RCC 7860 (cell line): Measurements from ENCODE around the gene FOXN4.

Experiments used
- DNase-seq: peaks from one replicate; pipeline ENCODE4 v3.0.0-alpha.2; 2015; ENCODE audit warnings: low spot score
- FAIRE-seq: peaks from 2 replicates; lab custom pipeline; 2012; peaks lifted over from hg19 to GRCh38; lab: Jason Lieb, UNC

The FOXN4 gene

DNA sequence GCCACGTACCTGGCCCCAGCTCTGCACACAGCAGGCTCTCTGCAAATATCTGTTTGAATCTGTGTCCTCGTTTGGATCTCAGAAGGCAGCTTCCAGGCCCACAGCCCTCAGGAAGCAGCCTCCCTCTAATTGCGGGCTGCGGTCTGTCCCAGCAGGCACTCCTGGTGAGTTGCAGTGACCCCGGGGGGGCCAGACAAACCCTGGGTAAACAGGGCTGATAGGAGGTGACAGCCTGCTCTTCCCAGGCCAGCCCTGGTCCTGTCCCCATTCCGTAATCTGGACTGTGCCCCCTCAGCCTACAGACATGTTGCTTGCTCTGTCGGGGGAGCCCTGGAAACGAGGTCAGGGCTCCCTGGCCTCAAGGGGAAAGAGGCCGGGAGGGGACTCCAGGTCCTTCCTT is 2.0 kb downstream of the FOXN4 start:
- DNase-seq (no peak), FAIRE-seq (no peak)

DNA sequence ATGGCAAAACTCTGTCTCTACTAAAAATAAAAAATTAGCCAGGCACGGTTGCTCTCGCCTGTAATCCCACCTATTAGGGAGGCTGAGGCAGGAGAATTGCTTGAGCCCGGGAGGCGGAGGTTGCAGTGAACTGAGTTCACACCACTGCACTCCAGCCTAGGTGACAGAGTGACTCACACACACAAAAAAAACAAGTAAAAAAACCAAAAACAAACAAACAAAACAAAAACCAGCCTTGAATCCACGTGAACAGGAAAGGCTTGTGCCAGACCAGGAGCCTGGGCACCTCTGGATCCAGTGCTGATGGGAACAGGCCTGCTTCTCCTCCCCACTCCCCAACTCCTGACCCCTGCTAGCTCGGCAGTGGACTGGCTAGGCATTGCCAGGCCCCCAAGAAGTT is 3.5 kb downstream of the FOXN4 start:
- FAIRE-seq: no peak

DNA sequence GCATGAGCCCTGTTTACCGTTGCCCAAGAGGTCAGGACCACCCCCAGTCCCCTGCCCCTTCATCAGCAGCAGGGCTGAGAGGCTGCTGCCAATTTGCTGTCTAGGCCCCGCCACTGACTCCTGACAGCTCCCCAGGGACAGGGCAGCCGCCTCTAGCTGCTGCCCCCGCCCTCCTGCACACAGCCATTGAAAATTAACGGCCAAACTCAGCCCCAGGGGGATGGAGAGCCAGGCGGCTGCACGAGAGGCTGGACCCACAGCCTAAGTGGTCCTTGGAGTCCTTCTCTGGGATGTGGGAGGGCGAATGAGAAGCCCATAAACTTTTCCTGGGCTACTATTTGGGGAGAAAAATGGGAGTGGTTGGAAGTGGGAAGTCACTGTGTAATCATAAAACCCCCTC is 4.6 kb downstream of the FOXN4 start:
- no peak for DNase-seq
- no peak for FAIRE-seq

More for the DNA sequence above, 3.5 kb downstream of the FOXN4 start:
- no peak for DNase-seq

DNA sequence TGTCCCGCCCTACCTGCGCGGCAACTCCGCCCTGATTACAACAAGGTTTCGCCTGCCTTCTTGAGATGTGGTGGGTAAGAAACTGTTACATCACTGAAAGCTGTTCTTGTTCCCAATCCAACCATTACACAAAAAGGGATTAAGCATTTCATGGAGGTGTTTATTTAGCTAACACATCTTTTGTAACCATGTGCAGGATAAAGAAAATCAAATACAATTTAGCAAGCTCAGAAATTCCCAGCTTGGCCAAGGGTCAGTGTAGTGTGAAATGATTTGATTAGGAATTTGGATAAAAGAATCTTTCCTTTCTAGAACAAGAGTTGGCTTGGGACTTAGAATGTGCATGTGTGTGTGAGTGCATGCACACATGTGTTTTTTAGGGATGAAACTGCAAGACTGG is 6.3 kb downstream of the FOXN4 start:
- DNase-seq (no peak), FAIRE-seq (no peak)

DNA sequence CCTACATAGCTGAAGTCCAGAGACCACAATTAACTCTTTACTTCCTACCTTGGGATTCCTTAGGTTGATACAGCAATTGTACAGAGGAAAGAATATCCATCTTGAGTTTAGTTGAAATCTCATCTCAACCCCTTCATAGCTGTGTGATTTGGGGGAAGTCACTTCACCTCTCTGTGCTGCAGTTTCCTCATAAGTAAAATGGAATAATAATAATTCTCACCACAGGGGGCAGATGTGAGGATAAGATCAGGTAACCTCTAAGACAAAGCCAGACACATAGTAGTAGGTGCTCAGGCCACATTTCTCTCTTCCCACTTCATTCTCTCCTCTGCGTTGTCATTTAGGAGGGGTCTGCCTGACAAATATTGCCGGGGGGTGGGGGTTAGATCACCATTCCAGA is 6.7 kb downstream of the FOXN4 start:
- DNase-seq (no peak), FAIRE-seq (no peak)

DNA sequence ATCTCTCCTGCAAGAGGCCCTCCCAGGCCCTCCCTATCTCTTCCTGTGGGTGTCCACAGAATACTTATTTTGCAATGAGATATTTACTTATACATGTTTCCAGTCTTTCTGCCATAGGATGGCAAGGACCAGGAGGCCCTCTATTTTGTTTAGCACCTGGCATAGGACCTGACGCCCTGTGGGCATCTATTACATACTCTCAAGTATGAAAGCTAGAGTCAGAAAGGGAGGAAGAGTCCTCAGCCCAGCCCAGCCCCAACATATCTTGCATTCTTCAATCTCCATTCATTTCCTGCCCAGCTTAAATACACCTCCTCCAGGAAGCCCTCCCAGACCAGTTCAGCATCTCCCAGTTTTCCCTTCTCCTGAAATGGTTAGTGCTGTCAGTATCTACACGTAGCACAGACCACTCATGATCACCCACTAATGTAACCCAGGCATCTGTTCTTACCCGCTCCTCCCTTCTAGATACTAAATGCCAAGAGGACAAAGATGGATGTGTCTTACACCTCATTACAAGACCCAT is 7.4 kb downstream of the FOXN4 start:
- FAIRE-seq (no peak), DNase-seq (no peak)

DNA sequence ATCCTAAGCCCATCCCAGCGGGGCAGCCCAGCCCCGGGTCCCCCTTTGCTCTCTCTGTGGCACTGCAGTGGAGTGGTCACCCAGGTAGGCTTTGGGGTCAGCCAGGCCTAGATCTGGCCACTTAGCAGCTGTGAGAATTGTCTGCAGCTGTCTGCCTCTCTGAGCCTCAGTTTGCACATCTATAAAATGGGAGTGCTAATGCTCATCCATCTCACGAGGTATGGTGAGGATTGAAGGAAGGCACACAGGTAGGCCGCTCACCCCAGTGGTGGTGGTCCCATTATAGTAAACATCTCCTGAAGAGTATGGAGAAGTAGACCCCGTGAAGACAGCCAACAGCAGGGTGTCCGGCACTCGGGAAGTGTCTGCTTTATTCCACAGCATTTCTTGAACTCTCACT is 9.2 kb downstream of the FOXN4 start:
- no peak for FAIRE-seq
- no peak for DNase-seq

DNA sequence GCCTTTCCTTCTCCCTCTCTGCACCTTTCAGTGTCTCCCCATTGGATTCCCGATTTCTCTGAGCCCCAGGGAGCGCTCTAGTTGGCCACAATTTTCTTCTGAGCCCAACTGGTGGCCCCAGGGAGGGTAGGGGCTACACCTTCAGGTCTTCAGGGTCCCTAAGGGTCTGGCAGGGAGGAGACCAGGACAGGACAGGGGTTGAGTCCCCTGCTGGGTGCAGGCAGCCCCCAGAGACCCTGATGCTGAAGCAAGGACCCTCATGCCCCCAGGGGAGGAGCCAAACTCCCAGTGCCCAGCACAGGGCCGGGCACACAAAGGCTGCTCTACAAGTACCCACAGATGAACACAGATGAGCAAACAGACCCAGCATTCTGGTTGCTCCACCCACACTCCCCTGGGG is 12.7 kb downstream of the FOXN4 start:
- DNase-seq (no peak), FAIRE-seq (no peak)

DNA sequence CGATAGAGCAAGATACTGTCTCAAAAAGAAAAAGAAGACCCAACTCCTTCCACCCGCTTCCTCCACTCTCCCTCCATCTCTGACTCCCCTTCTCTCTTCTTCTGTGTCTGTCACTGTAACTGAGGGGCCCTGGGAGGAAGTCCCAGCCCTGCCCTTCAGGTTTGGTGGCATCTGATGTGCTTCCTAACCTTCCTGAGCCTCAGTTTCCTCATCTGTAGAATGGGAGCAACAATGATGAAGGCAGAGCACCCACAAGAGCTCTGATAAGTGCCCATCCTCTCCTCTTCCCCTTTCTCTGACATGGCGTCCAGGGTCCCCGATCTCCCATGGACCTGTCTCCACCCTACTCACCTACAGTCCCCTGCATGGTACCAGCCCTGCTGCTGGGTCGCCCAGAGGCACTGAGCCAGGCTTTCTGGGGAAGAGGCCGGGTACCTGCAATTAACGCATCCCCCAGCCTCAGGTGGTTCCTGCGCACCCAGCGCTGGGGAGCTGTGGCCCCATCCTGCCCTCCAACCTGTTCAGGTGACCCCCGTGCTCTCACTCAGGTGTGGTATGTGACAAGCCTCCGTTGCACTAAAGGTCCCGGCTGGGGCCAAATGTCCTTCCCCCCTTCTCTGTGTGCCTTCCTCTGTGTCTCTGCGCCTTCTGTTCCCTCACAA is 13.2 kb downstream of the FOXN4 start:
- DNase-seq: no peak
- FAIRE-seq: no peak

DNA sequence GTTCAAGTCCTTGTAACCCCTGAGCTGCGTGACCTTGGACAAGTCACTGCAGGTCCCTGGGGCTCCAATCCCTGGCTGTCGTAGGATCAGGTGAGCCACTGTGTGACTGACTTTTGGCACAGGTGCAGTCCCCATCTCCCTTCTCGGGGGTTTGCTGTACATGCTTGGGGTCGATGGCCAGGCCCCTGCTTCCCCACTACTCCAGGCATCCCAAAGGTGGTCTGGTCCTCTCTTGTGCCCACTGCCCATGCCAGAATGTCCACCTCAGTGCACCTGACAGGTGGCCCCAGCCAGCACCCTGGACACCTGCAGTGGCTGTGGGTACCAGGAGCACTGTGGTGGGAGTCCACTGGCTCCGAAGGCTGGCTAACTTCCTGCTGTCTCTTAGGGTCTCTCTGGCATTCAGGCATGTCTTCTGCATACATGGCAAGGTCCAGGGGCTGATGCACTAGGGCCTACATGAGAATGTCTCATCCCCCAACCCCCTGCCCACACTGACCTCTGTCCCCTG is 14.7 kb downstream of the FOXN4 start:
- FAIRE-seq (no peak), DNase-seq (no peak)

DNA sequence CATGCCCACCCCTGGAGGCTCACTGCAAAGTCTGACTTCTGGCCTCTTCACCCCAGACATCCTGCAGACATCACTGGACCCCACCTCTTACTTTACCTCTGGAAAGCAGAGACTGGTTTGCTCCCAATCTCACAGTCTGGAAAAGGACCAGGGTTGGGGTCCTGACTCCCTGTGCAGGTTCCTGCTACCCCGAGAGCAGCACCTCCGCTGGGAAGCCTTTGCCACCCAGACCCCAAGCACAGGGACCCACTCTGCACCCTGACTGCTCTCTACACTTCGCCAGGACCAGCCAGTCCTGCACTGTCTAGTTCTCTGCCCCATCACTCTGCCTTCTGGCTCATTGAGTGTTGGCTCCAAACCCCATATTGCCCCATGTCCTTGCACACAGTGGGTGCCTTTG is 16.0 kb downstream of the FOXN4 start:
- DNase-seq: no peak
- no peak for FAIRE-seq

DNA sequence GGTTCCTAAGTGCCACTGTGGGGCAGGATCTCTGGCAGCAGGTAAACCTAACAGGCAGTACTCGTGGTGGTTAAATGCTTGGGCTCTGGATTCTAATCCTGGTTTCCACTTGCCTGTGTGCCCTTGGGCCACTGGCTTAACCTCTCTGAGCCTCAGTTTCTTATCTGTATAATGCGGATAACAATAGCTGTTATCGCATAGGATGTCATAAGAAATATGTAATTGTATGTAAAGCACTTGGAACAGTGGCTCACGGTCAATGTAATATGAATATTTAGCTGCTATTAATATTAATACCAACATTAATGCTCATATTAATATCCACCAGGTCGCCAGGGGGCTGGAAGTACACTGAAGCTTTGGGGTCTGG is 16.8 kb downstream of the FOXN4 start:
- DNase-seq (no peak), FAIRE-seq (no peak)

DNA sequence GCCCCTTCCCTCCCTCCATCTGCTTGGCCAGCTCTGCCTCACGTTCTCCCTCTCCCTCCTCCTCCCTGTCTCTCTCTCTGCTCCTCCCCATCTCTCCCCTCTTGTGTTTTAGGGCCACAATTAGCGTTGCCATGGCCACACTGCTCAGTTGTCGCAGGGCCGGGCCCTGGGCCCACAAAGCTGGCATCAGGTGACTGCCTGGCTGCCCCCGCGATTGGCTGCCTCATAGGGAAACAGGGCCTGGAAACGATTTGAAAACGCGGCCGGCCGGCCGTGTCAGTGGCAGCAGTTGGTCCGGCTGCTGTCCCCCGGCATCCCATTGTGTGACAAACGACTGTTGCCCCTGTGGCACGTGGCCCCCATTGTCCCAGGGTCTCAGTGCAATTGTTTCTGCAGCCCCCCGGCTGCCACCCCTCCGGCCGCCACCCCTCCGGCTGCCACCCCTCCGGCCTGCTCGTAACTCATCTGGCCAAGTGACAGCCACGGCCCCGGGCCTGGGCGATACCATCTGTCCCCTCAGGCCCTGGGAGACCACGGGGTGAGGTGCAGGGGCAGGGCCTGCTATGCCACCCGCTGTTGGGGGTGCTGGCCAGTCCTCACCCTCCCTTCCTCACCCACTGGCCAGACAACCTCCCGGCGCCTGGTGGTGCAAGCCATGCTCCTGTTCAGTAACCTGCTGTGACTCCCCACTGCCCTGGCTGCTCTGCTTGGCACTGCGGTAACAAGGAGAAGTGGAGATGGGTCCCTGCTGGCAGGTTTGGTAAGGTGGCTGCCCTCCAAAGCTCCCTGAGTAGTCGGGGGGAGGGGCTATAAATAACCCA is 17.4 kb downstream of the FOXN4 start:
- DNase-seq (no peak), FAIRE-seq (no peak)

DNA sequence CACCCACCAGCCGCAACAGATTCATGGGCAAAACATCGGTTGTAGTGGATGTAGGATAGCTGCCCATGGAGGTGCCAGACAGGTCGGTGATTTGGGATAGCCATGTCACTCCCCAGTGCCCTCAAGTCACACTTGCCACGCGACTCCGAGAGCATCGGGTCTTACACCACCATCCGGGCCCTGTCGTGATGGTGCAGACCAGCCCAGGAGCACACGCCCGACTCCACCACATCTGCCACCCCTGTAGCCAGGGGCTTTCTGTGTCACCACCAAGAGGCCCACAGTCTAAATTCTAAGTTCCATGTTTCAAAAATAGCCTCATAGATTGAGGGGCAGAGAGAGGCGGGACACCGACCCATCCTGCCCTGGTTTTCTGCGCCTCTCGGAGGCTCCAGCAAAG is 18.0 kb downstream of the FOXN4 start:
- DNase-seq (no peak), FAIRE-seq (no peak)

DNA sequence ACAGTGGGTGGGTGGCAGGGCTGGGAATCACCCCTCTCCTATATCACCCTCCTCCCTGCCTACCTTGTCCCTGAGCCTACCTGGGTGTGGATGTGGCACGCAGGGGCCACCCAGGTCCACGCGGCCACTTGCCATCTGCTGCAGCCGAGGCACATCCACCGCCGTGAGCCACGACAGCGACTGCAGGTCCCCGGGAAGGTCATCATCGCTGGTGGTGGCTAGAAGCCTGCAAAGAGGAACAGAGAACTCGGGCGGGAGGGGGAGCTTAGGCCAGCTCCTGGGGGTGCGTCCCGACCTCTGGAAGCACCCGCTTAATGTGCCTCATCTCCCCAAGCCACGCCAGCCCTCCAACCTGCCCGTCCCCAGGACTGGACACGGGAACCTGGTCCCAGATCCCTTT is 19.0 kb downstream of the FOXN4 start:
- DNase-seq (no peak), FAIRE-seq (no peak)

DNA sequence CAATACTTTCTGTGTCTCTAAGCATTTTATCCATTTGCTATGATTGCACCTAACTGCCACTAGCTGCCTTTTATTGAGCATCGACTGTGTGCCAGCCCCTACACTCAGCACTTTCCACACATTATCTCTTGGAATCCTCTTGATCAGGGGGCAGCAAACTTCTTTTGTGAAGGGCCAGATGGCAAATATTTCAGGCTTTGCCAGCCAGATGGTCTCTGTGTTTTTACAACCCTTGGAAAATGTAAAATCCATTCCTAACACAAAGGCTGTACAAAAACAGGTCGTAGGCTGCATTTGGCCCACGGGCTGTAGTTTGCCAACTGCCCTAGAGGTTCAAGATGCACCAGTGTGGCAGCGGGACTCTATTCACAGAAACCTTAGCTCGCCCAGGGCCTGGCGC is 19.5 kb downstream of the FOXN4 start:
- DNase-seq (no peak), FAIRE-seq (no peak)

DNA sequence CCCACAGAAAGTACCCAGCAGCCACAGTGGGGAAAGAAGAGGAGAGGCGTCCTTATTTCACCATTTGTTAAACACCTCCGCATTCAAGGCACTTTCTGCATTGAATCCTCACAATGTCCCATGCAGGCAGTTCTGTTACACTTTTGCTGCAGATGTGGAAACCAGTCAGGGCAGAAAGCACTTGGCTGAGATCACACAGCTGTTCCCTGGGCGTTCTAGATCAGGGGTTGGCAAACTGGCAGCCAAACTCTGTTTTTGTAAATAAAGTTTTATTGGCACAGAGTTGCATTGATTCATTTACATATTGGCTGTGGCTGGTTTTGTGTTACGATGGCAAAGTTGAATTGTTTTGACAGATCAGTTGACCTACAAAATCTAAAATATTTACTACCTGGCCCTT is 20.1 kb downstream of the FOXN4 start:
- no peak for DNase-seq
- no peak for FAIRE-seq

DNA sequence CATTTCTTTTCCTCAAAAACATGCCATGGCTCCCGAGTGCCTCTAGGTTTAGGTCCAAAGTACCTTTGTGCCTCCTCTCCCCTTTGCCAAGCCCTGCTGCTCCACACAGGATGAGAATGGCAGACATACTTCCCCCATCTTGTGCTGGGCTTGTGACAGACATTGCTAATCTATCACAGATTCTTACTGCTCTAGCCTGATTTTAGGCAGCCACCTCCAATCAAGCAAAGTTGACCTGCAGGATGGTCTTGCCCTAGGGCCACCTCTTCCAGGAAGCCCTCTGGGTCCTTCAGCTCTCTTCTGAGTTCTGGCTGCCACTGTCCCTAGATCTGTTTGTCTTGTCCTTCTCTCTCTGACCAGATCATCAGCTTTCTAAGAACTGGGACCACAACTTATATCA is 20.5 kb downstream of the FOXN4 start:
- no peak for FAIRE-seq
- no peak for DNase-seq

DNA sequence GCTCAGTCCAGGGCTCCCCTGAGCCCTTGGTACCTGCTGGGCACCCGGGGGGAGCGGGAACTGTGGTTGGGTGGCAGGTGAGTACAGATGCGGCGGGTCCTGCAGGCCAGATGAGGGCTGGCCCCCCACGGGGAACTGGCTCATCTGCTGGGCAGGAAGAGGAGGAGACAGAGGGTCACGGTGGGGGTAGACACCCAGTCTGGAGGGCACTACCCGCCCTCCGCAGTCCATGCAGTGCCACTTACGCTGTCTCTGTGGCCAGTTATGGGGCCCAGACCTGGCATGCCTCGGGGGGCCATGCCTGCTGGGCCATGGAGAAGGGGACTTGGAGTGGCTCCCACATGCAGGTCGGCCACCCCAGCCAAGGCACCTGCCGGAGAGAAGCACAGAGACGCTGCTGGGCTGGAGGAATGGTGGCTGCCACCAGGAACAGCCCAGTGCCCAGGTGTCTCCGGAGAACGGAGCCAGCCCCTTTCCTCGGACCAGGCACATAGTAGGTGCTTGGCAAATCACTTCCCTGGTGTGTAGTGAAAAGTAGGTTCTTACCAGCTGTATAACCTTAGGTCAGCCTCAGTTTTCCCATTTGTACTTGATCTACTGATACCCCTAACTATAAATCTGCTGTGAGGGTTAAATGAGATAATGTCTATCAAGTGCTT is 21.1 kb downstream of the FOXN4 start:
- DNase-seq: no peak
- FAIRE-seq: no peak

DNA sequence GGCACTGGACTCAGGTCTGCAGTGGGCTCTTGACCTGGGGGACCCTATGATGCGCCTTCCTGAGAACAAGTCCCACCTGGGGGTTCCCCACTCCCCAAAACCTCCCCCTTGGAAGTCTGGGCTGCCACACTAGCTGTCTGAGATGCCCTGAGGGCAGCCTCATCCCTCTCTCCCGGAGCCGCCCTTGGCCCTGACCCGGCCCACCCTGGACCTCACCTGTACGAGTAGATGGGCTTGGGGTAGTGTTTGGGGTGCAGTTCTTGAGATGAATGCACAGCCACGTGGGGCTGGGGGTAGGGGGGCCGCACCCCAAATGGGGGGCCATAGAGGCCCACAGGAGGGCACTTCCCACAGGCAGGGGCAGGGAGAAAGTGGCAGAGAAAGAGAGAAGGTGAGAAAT is 21.9 kb downstream of the FOXN4 start:
- DNase-seq (no peak), FAIRE-seq (no peak)

DNA sequence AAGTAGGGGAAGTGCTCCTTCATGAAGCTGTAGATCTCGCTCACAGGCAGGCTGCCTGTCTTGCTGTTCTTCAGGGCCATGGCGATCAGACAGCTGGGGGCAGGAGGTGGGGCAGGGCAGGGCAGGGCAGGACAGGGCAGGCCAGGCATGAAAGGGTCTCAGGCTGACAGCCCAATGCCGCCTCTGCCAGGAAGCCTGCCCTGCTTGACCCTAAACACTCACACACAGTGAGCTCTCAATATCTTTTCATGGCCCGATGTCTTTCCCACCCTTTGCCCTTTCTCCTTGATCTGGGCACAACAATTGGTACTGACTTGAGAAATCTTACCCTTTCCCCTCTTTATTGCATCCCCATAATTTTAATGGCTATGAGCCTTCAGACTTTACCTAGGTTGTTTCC is 22.4 kb downstream of the FOXN4 start:
- no peak for FAIRE-seq
- no peak for DNase-seq

DNA sequence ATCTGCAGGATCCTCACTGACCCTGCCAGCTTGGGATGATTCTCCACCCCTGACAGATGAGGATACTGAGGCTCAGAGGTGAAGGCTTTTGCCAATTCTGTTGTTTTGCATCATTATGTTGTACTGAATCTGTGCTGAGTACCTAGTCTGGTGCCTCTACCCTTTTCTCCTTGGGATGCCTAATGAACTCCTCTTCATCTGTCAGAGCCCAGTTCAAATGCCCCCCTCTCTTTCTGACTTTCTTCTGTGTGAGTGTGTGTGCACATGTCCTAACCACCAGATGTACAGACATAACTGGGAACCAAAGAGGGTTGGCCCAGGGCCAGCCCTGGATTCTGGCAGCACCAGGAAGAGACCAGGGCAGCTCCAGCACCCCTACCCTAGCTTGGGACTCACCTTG is 22.8 kb downstream of the FOXN4 start:
- FAIRE-seq (no peak), DNase-seq (no peak)
